ENCODE data around the gene ASAP2.

ASAP2 gene

DNA sequence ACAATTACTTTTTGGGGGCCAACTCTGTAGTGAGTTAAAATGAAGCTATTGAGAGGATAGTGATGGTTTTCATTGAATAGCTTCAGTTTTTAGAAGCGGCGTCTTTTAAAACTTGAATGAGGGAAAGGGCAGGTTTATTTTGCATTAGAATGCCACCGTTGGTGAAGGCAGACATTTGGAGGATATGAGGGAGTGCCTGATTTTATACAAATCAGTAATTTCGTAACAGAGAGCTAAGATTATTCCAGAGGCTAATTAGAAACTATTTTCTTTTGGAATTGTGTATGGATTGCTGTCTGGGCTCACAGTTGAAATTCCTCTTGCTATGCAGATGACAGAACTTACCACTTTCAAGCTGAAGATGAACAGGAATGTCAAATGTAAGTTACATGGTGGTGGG, 149.1 kb downstream of the ASAP2 start:
- no peak overlapping the region for H3K4me3 ChIP-seq (ENCODE audit: control insufficient read depth, low read depth, low read length)
- no peak for TF ChIP-seq CTCF (IDR thresholded peaks at IDR 0.05; ENCODE audit: control insufficient read depth, insufficient read depth, low read depth, low read length, missing control alignments)
- DNase-seq (ENCODE audit: low read depth), result no peak

DNA sequence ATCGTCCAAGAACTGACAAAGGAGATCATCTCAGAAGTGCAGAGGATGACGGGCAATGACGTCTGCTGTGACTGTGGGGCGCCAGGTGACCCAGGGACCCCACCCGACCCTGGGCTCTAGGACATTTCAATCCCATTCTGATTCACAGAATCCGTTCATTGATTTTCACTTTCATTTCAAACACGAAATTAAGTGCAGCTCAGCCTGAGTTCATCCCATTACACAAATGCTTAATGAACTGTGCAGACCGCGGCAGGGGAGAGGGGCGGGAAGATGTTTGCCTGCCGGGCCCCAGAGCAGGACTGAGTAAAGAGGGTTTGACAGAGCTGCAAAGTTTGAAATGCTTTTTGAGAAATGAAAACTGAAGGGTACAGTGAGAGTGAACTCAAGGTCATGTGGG, 149.6 kb downstream of the ASAP2 start:
- H3K4me3 ChIP-seq (ENCODE audit: control insufficient read depth, low read depth, low read length), result no peak overlapping the region
- no peak for DNase-seq (ENCODE audit: low read depth)
- TF ChIP-seq CTCF (IDR thresholded peaks at IDR 0.05; ENCODE audit: control insufficient read depth, insufficient read depth, low read depth, low read length, missing control alignments), result no peak

- no peak overlapping the region for H3K4me3 ChIP-seq (ENCODE audit: control insufficient read depth, low read depth, low read length)
- TF ChIP-seq CTCF (IDR thresholded peaks at IDR 0.05; ENCODE audit: control insufficient read depth, insufficient read depth, low read depth, low read length, missing control alignments), result no peak
- DNase-seq (ENCODE audit: low read depth), result no peak
Measured at GRCh38 chr2:9358846-9359245, 152.2 kb downstream of the ASAP2 start.

DNA sequence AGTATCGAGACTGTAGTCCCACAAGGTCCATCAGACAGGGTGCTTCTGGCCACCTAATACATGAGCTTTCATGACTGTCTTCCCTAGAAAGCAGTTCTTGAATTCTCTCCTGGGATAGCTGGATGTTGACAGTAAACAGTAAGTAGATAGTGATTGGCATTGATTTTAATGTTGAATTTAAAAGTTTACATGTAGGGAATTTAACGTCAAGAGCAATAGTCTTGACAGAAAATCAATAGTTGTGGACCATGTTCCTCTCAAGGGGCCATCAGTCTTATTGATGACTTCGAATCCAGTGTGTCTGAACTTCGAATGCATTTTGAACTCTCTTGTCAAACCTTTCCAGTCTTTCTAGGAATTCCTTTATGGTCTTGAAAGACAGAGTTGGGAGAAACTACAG, 152.9 kb downstream of the ASAP2 start:
- DNase-seq (ENCODE audit: low read depth), result no peak
- no peak overlapping the region for H3K4me3 ChIP-seq (ENCODE audit: control insufficient read depth, low read depth, low read length)
- TF ChIP-seq CTCF (IDR thresholded peaks at IDR 0.05; ENCODE audit: control insufficient read depth, insufficient read depth, low read depth, low read length, missing control alignments), result no peak

- H3K4me3 ChIP-seq (ENCODE audit: control insufficient read depth, low read depth, low read length), result no peak overlapping the region
- TF ChIP-seq CTCF (IDR thresholded peaks at IDR 0.05; ENCODE audit: control insufficient read depth, insufficient read depth, low read depth, low read length, missing control alignments), result no peak
- DNase-seq (ENCODE audit: low read depth), result no peak
Measured at GRCh38 chr2:9360110-9360509, 153.5 kb downstream of the ASAP2 start.

GRCh38 chr2:9360701-9361100, 154.1 kb downstream of the ASAP2 start:
- TF ChIP-seq CTCF (IDR thresholded peaks at IDR 0.05; ENCODE audit: control insufficient read depth, insufficient read depth, low read depth, low read length, missing control alignments), result no peak
- DNase-seq (ENCODE audit: low read depth), result no peak
- H3K4me3 ChIP-seq (ENCODE audit: control insufficient read depth, low read depth, low read length), result no peak overlapping the region

- TF ChIP-seq CTCF (IDR thresholded peaks at IDR 0.05; ENCODE audit: control insufficient read depth, insufficient read depth, low read depth, low read length, missing control alignments), result no peak
- no peak for DNase-seq (ENCODE audit: low read depth)
- no peak overlapping the region for H3K4me3 ChIP-seq (ENCODE audit: control insufficient read depth, low read depth, low read length)
Measured at GRCh38 chr2:9364373-9364772, 157.8 kb downstream of the ASAP2 start.
